WTC11 (cell line): ENCODE measurements around the gene PRRC2B.

Experiments used
- SP1 ChIP-seq: sonication (generic); formaldehyde crosslinking; conservative IDR thresholded peaks from 2 replicates; pipeline ENCODE4 v1.8.1; 2022; ENCODE audit warnings: missing genetic modification reagents
- TEAD4 ChIP-seq: sonication (generic); formaldehyde crosslinking; IDR thresholded peaks from 2 replicates; pipeline ENCODE4 v1.8.0; 2022; ENCODE audit warnings: mild to moderate bottlenecking, missing genetic modification reagents
- TF ChIP-seq, protein P1 (sequence below): sonication (generic); formaldehyde crosslinking; IDR thresholded peaks from 2 replicates; pipeline ENCODE4 v1.8.1; 2023; ENCODE audit warnings: mild to moderate bottlenecking, missing genetic modification reagents, moderate library complexity
- TF ChIP-seq, protein P2 (sequence below): fragments of 200-600 bp; IDR thresholded peaks from 2 replicates; pipeline ENCODE4 v1.8.0; 2022; ENCODE audit warnings: antibody characterized with exemption

DNA sequence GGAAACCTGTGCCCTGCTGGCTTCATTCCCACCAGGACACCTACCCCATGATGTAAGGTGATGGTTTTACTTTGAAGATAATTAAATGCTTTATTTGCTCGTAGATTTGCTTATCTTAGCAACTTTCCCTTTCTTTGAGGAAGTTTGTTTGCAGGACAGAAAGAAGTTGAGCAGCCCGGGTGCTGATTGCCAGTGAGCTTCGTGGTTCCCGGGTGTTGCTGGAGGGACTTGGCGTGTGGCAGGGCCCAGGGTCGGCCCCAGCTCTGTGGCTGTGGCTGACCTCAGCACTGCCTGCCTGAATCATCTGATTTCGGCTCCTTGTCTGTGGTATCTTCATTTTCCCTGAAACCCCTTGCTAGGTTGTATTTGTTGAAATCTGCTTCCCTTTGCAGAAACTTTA, 117.5 kb downstream of the PRRC2B start:
- TF ChIP-seq TEAD4 (CRISPR knock-in tag), result no peak
- no peak for TF ChIP-seq SP1
- TF ChIP-seq, protein P1, sequence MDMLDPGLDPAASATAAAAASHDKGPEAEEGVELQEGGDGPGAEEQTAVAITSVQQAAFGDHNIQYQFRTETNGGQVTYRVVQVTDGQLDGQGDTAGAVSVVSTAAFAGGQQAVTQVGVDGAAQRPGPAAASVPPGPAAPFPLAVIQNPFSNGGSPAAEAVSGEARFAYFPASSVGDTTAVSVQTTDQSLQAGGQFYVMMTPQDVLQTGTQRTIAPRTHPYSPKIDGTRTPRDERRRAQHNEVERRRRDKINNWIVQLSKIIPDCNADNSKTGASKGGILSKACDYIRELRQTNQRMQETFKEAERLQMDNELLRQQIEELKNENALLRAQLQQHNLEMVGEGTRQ, result no peak
- TF ChIP-seq, protein P2, sequence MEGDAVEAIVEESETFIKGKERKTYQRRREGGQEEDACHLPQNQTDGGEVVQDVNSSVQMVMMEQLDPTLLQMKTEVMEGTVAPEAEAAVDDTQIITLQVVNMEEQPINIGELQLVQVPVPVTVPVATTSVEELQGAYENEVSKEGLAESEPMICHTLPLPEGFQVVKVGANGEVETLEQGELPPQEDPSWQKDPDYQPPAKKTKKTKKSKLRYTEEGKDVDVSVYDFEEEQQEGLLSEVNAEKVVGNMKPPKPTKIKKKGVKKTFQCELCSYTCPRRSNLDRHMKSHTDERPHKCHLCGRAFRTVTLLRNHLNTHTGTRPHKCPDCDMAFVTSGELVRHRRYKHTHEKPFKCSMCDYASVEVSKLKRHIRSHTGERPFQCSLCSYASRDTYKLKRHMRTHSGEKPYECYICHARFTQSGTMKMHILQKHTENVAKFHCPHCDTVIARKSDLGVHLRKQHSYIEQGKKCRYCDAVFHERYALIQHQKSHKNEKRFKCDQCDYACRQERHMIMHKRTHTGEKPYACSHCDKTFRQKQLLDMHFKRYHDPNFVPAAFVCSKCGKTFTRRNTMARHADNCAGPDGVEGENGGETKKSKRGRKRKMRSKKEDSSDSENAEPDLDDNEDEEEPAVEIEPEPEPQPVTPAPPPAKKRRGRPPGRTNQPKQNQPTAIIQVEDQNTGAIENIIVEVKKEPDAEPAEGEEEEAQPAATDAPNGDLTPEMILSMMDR, result no peak
